Epithelial cell of proximal tubule (primary cell): Measurements from ENCODE around the gene SERPINF2. TPM values are rescaled to one million over a fixed set of nuclear protein-coding genes. Genes with fewer than 3 reads are reported as not detected.
"Not testable (repeated sequence)": the region's sequence is repeated elsewhere in the genome, so short reads cannot be mapped to it uniquely, and the experiment has no call there.

Source experiments
- DNase-seq: peaks from one replicate; pipeline ENCODE4 v3.0.0-alpha.2; 2011; ENCODE audit warnings: low read depth
- H3K4me3 ChIP-seq: 2 replicates; pipeline ENCODE4 v1.5.1; 2011; ENCODE audit warnings: low read depth, mild to moderate bottlenecking, low read length
- total RNA-seq: library from RNA; depleted of rRNA; stranded (reverse); fragments of >200 nt; gene quantifications from 2 replicates; pipeline ENCODE4 v1.2.3, GENCODE V29; 2015
- TF ChIP-seq, protein P1 (sequence below): conservative IDR thresholded peaks from 2 replicates; pipeline ENCODE4 v1.5.1; 2012; ENCODE audit warnings: low read depth, mild to moderate bottlenecking, low read length

Gene SERPINF2
- total RNA-seq, 1 donor from 2014 or later, result 0.92 TPM

DNA sequence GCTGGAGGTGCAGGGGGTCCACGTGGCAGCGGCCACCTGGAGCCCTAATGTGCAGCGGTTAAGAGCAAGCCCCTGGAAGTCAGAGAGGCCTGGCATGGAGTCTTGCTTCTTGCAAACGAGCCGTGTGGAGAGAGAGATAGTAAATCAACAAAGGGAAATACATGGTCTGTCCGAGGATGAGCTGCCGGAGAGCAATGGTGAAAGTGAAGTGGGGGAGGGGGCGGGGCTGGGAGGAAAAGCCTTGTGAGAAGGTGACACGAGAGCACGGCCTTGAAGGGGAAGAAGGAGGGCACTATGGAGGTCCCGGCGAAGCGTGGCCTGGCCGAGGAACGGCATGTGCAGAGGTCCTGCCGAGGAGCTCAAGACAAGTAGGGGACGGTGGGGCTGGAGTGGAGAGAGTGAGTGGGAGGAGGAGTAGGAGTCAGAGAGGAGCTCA is 13.2 kb downstream of the SERPINF2 start:
- TF ChIP-seq, protein P1, sequence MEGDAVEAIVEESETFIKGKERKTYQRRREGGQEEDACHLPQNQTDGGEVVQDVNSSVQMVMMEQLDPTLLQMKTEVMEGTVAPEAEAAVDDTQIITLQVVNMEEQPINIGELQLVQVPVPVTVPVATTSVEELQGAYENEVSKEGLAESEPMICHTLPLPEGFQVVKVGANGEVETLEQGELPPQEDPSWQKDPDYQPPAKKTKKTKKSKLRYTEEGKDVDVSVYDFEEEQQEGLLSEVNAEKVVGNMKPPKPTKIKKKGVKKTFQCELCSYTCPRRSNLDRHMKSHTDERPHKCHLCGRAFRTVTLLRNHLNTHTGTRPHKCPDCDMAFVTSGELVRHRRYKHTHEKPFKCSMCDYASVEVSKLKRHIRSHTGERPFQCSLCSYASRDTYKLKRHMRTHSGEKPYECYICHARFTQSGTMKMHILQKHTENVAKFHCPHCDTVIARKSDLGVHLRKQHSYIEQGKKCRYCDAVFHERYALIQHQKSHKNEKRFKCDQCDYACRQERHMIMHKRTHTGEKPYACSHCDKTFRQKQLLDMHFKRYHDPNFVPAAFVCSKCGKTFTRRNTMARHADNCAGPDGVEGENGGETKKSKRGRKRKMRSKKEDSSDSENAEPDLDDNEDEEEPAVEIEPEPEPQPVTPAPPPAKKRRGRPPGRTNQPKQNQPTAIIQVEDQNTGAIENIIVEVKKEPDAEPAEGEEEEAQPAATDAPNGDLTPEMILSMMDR, result no peak
- DNase-seq, result no peak
- no peak overlapping the region for H3K4me3 ChIP-seq

GRCh38 chr17:1758807-1759206 is 16.1 kb downstream of the SERPINF2 start:
- H3K4me3 ChIP-seq, result no peak overlapping the region
- DNase-seq, result no peak
- TF ChIP-seq, protein P1, result no peak

DNA sequence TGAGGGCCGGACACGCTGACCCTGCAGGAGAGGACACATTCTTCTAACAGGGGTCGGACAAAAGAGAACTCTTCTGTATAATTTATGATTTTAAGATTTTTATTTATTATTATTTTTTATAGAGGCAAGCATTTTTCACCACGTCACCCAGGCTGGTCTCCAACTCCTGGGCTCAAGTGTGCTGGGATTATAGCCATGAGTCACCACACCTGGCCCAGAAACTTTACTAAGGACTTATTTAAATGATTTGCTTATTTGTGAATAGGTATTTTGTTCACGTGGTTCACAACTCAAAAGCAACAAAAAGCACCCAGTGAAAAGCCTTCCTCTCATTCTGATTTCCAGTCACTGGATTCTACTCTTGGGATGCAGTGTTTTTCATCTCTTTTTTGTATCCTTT is 16.9 kb downstream of the SERPINF2 start:
- TF ChIP-seq, protein P1, result no peak
- DNase-seq, result no peak
- no peak overlapping the region for H3K4me3 ChIP-seq

- no peak for DNase-seq
- no peak overlapping the region for H3K4me3 ChIP-seq
- TF ChIP-seq, protein P1, result no peak
Observed at GRCh38 chr17:1762233-1762900, 19.7 kb downstream of the SERPINF2 start.

GRCh38 chr17:1762901-1763898 is 20.5 kb downstream of the SERPINF2 start:
- no peak overlapping the region for H3K4me3 ChIP-seq
- TF ChIP-seq, protein P1, result no peak
- no peak for DNase-seq

DNA sequence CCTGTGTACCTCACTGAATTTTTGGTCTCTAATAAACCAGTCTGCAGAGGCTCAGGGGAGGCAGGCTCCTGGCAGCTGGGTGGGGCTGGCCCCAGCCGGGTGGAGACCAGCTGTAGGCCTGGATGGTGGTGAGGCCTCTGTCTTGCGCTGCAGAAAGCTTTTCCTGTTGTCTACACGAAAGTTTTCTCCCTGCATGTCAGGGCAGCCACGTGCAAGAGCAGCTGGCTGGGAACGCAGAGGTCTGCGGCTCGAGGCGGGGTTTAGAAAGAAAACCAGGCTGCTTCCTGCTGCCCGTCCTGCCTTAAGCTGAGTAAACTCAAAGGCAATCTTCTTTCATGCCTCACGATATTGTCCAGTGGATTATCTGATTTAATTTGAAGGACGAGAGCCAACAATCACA is 21.6 kb downstream of the SERPINF2 start:
- DNase-seq, result no peak
- TF ChIP-seq, protein P1, result no peak
- H3K4me3 ChIP-seq, result no peak overlapping the region

GRCh38 chr17:1764705-1765104 is 22.0 kb downstream of the SERPINF2 start:
- H3K4me3 ChIP-seq, DNase-seq: not testable (repeated sequence)
